Stomach smooth muscle (tissue), 2 donors: Measurements from ENCODE around the gene BICC1.

Experiments used
- H3K27ac ChIP-seq: one replicate; pipeline ENCODE4 v1.7.0; 2013; ENCODE audit warnings: mild to moderate bottlenecking, low read length, inconsistent platforms
- H3K27me3 ChIP-seq, 2 donors: one replicate each; pipeline ENCODE4 v1.7.0; 2013; ENCODE audit warnings: low read length in 2 of 2; ENCODE audit not compliant: insufficient read depth in 2 of 2, control insufficient read depth in 1 of 2
- H3K36me3 ChIP-seq, 2 donors: one replicate each; pipeline ENCODE4 v1.7.0; 2013; ENCODE audit warnings: low read length in 2 of 2; ENCODE audit not compliant: control insufficient read depth in 2 of 2, insufficient read depth in 2 of 2
- H3K4me1 ChIP-seq: one replicate; pipeline ENCODE4 v1.7.0; 2013; ENCODE audit warnings: low read length; ENCODE audit not compliant: control insufficient read depth, insufficient read depth
- H3K4me3 ChIP-seq, 2 donors: one replicate each; pipeline ENCODE4 v1.7.0; 2013; ENCODE audit warnings: low read length in 2 of 2
- H3K9ac ChIP-seq, 2 donors: one replicate each; pipeline ENCODE4 v1.7.0; 2013; ENCODE audit warnings: low read length in 2 of 2, mild to moderate bottlenecking in 1 of 2
- H3K9me3 ChIP-seq, 2 donors: one replicate each; pipeline ENCODE4 v1.7.0; 2013; ENCODE audit warnings: low read length in 2 of 2; ENCODE audit not compliant: control insufficient read depth in 2 of 2
- donor health status: healthy.
- donor health status: Pancreatic carcinoma.

Gene BICC1

DNA sequence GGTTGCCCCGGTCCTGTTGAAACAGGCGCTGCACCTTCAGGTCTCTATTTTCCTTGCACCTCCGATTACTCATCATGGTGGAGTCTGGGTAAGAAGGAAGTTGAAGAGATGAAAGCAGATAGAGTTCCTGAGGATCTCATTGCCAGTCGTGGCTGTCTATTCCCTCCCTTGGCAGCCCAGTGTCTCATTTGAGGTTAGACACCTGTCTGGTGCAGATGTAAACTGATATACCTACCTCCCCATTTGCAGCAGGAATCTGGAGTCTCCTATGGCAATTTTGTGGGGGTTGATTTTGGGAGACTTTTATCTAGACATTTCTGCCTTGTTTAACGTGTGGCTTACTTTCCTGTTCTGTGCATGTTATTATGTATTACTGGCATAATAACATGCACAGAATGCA, 212.1 kb downstream of the BICC1 start:
- H3K4me1 ChIP-seq, result no peaks in the 10 kb centered on the region
- H3K9ac ChIP-seq, result no peak overlapping the region
- H3K36me3 ChIP-seq, result no peaks in the 10 kb centered on the region
- no peak overlapping the region for H3K4me3 ChIP-seq
- H3K9me3 ChIP-seq, result no peaks in the 10 kb centered on the region
- no peaks in the 10 kb centered on the region for H3K27me3 ChIP-seq
- H3K27ac ChIP-seq, result no peak overlapping the region

DNA sequence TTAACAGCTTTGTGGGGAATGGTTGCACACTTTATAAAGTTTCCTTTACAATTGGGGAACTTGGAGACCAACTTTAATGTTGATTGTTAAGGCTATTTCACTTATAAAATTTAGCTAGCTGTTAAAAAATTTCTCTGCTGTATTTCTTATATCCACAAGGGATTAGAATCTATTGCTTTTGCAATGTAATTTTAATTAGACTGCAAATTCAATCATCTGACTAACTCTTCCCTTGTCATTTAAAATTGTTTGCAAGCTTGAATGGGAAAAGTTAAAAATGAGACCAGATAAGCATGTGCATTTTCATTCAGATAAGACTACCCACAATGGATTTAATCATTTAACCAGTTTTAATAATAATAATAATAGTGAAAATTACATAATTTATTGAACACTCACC, 213.2 kb downstream of the BICC1 start:
- H3K9me3 ChIP-seq, result no peaks in the 10 kb centered on the region
- H3K4me1 ChIP-seq, result no peaks in the 10 kb centered on the region
- H3K27me3 ChIP-seq, result no peaks in the 10 kb centered on the region
- H3K9ac ChIP-seq, result no peak overlapping the region
- H3K4me3 ChIP-seq, result no peak overlapping the region
- H3K27ac ChIP-seq, result no peak overlapping the region
- no peaks in the 10 kb centered on the region for H3K36me3 ChIP-seq

DNA sequence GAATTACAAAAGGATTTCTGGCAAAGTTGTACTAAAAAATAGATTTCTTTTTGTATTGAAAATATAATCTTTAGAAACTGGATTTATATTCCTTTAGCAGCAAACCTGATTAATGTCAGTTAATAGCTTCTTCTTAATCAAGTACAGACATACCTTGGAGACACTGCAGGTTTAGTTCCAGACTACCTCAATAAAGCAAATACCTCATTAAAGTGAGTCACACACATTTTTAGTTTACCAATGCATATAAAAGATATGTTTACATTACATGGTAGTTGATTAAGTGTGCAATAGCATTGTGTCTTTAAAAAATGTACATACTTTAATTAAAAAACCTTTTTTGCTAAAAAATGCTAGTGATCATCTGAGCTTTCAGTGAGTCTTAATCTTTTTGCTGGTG, 215.0 kb downstream of the BICC1 start:
- no peaks in the 10 kb centered on the region for H3K36me3 ChIP-seq
- no peaks in the 10 kb centered on the region for H3K4me1 ChIP-seq
- H3K4me3 ChIP-seq, result no peak overlapping the region
- H3K9ac ChIP-seq, result no peak overlapping the region
- no peaks in the 10 kb centered on the region for H3K27me3 ChIP-seq
- H3K9me3 ChIP-seq, result no peaks in the 10 kb centered on the region
- H3K27ac ChIP-seq, result no peak overlapping the region

GRCh38 chr10:58731276-58731675, 218.6 kb downstream of the BICC1 start:
- H3K4me1 ChIP-seq, result no peaks in the 10 kb centered on the region
- H3K27me3 ChIP-seq, result no peaks in the 10 kb centered on the region

DNA sequence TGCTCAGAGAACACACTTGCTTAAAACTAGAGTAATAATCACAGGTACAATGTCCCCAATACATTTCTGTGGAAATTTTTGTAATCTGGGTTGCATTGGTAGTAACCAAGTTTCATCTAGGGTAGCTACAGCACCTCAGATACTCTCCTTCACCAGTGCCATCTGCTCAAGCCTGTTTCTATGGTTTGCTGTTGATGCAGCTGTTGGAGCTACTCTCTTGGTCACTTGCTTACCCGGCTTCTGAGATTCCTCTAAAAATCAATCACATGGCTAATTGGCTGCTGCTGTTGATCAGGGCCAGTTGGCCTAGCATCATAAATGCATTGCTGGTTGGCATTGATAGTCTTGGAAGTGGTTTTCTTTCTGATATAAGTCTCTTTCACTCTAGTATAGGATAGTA, 220.8 kb downstream of the BICC1 start:
- Histone ChIP-seq H3K27ac (no peak overlapping the region), H3K9me3 (no peaks in the 10 kb centered on the region), H3K27me3 (no peaks in the 10 kb centered on the region), H3K4me3 (no peak overlapping the region), H3K36me3 (no peaks in the 10 kb centered on the region), H3K9ac (no peak overlapping the region), H3K4me1 (no peaks in the 10 kb centered on the region)

More at GRCh38 chr10:58731276-58731675, 218.6 kb downstream of the BICC1 start:
- Histone ChIP-seq H3K9ac (no peak overlapping the region), H3K4me3 (no peak overlapping the region), H3K27ac (no peak overlapping the region), H3K36me3 (no peaks in the 10 kb centered on the region), H3K9me3 (no peaks in the 10 kb centered on the region)

DNA sequence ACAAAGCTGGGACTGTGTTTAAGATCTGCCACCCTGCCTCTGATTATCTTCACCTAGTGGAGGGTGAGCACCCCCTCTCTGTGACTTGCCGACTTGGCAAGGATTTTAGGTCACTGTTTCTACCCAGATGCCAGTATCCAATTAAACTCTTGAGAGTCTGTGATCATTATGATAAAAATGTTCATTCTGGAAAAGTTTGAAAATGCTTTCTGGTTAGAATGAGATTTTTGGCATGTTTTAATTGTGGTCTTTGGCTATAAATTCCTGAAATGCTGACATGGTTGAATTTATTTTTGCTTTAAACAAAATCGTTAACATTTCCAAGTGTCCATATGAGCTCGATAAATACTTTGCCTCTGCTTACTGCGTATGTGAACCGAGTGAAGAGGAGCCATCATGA, 221.4 kb downstream of the BICC1 start:
- Histone ChIP-seq H3K9me3 (no peaks in the 10 kb centered on the region), H3K4me3 (no peak overlapping the region), H3K9ac (no peak overlapping the region), H3K36me3 (no peaks in the 10 kb centered on the region), H3K4me1 (no peaks in the 10 kb centered on the region), H3K27me3 (no peaks in the 10 kb centered on the region), H3K27ac (no peak overlapping the region)

DNA sequence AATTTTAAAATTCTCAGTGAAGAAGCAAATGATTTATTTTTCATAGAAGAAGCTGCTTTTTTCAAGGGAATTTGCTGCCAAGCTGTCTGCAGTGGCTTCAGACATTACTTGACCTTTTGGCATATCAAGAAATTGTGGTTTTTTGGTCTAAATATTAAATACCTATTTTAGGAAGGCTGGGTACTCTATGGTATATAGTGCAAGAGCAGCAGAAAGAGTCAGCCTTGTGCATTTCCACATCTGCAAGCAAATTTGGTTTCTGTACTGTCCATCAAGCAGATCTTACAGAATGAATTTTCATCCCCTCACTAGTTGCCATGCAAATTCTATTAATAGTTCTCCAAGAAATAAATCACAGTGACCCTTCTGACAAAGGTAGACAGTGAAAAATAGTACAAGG, 222.0 kb downstream of the BICC1 start:
- Histone ChIP-seq H3K36me3 (no peaks in the 10 kb centered on the region), H3K4me3 (no peak overlapping the region), H3K9me3 (no peaks in the 10 kb centered on the region), H3K9ac (no peak overlapping the region), H3K27ac (no peak overlapping the region), H3K4me1 (no peaks in the 10 kb centered on the region), H3K27me3 (no peaks in the 10 kb centered on the region)

DNA sequence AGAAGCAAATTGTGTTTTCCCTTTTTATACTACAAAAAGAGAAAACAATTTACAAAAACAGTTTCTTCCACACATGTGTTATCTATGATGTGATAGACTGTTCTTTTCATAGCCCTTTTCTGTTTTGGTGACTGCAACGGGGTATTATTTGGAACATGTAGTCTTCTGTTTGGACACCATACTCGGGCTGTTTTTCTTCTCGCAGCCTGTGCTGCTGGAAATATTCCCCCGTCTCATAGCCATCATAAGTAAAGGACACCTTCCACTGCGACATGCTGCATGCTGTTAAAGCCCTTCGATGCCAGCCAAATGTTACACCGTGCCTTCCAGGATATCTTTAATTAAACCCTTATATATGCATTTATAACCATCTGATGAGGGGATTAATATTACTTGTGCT, 222.4 kb downstream of the BICC1 start:
- Histone ChIP-seq H3K36me3 (no peaks in the 10 kb centered on the region), H3K27ac (no peak overlapping the region), H3K4me1 (no peaks in the 10 kb centered on the region), H3K9me3 (no peaks in the 10 kb centered on the region), H3K4me3 (no peak overlapping the region), H3K27me3 (no peaks in the 10 kb centered on the region), H3K9ac (no peak overlapping the region)

DNA sequence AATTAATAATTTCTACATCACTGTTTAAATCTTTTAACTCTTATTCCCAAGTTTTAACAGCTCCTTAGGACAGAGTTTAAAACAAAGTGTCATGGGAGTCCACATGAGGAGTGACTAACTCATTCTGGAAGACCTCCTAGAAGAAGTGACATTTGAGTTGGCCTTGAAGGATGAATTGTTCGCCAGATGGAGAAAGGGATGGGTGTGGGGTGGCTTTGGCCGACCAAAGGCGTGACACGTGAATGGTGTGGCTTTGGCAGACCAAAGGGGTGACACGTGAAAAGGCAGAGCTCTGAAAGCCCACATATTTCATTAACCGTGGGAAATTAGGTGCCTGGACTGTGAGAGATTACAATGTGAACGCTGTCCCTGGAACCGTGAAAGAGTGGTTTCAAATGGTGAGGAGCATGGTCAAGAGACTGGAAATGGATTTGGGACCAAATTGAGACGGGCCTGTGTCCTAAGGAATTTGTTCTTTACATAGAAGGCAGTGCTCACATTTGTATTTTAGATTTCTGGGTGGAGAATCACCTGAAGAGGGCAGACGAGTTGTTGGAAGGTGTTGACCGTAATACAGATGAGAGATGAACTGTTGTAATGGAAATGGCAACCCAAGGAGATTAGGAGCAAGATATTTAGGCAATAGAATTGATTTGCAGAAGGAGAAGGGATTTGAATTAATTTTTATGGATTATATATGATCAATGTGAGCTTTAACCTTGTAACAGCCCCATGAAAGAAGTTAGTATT, 228.1 kb downstream of the BICC1 start:
- H3K27me3 ChIP-seq, result no peaks in the 10 kb centered on the region
- no peak overlapping the region for H3K4me3 ChIP-seq
- no peaks in the 10 kb centered on the region for H3K4me1 ChIP-seq
- no peaks in the 10 kb centered on the region for H3K36me3 ChIP-seq
- no peak overlapping the region for H3K27ac ChIP-seq
- no peak overlapping the region for H3K9ac ChIP-seq
- no peaks in the 10 kb centered on the region for H3K9me3 ChIP-seq

DNA sequence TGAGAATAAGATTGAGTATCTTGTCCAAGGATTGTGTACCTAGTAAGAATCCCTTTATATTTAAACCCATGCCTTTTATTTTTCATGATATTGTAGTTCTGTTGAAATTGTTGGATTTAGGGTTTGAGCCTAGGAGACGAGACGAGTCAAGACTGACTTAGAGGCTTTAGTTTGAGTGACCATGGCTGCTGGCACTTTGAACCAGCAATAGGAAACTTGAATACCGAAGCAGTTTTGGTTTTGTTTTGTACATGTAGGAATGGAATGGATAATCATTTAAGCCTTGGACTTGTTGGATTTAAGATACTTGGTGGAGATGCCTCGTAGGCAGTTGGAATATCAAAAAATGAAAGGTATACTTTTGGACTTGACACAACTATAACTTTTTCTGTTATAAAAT, 229.0 kb downstream of the BICC1 start:
- Histone ChIP-seq H3K4me1 (no peaks in the 10 kb centered on the region), H3K27ac (no peak overlapping the region), H3K9ac (no peak overlapping the region), H3K36me3 (no peaks in the 10 kb centered on the region), H3K27me3 (no peaks in the 10 kb centered on the region), H3K4me3 (no peak overlapping the region), H3K9me3 (no peaks in the 10 kb centered on the region)

GRCh38 chr10:58742141-58742540, 229.5 kb downstream of the BICC1 start:
- H3K4me1 ChIP-seq, result no peaks in the 10 kb centered on the region
- no peak overlapping the region for H3K9ac ChIP-seq
- H3K9me3 ChIP-seq, result no peaks in the 10 kb centered on the region
- H3K27me3 ChIP-seq, result no peaks in the 10 kb centered on the region
- no peaks in the 10 kb centered on the region for H3K36me3 ChIP-seq
- H3K4me3 ChIP-seq, result no peak overlapping the region
- no peak overlapping the region for H3K27ac ChIP-seq
